HTERT RPE-1 (cell line): ENCODE results near the gene EPSTI1.
"Not testable (repeated sequence)": the region's sequence is repeated elsewhere in the genome, so short reads cannot be mapped to it uniquely, and the experiment has no call there.

ENCODE experiments used
- in situ Hi-C: fragments of 300-500 bp; cut with MboI; formaldehyde crosslinking; loops from 4 replicates; pipeline ENCODE4 v1.14.3; 2020; ENCODE audit warnings: low sequenced_read_pairs

The EPSTI1 gene, protein sequence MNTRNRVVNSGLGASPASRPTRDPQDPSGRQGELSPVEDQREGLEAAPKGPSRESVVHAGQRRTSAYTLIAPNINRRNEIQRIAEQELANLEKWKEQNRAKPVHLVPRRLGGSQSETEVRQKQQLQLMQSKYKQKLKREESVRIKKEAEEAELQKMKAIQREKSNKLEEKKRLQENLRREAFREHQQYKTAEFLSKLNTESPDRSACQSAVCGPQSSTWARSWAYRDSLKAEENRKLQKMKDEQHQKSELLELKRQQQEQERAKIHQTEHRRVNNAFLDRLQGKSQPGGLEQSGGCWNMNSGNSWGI

DNA sequence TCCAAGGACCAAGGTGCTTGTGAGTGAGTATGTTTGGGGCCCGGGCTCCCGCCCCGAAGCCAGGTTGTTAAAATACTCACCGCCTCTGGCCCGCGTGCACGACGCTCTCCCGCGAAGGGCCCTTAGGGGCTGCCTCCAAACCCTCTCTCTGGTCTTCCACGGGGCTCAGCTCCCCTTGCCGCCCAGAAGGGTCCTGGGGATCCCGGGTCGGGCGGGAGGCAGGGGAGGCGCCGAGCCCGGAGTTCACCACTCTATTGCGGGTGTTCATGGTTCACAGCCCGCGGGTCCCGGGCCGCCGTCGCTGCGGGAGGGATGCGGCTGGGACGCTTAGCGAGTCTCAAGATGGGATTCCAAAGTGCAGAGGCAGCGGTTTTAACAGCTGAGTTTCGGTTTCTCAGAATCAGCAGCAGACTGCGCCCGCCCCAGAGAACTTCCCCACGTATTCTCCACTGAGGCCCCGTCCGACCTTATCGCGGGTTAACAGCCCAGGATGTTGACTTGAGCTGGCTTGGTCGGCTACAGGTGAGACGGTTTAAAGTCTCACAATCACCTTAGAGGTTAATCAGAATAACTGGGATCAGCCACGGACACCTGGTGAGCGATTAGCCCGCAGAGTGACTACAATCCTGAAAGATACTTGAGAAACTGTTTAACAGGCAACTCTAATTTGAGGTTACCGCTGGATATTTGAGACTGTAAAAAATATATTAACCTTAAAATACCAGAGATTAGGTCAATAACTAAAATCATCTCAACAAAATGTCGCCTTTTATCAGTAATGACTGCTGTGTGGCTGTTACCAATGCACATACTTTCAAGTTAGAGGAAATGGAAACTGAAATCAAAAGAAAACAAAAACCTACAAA lies at the start of gene EPSTI1:
Gene EPSTI1 (minus strand): TSS at position 344 of the 866 bp plus-strand sequence. CDS start 76 bp downstream, at position 268.
- in situ Hi-C loops, result no loop called here

DNA sequence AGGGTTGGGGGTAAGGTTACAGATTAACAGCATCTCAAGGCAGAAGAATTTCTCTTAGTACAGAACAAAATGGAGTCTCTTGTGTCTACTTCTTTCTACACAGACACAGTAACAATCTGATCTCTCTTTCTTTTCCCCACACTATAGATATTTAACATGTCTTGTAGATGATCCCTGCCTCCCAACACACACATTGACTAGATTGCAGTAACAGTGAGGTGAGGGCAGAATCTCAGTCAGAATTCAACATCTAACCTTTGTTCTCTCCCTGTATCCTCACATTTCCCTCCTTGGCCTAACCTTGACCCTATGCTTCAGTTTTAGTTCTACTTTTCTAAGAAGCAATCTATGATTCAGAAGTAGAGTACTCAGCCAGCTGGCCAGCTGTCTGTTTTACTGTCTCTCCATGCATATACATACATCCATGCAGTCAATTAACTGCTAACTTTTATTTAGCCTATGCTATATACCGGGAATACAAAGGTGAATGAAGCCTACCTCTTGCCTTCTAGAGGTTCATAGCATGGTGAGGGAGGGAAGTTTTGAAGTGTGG lies 49.4 kb upstream of the EPSTI1 start:
- in situ Hi-C loops, result no loop called here

- in situ Hi-C loops, result not testable (repeated sequence)
Observed at GRCh38 chr13:43040581-43041368, 48.7 kb upstream of the EPSTI1 start.

DNA sequence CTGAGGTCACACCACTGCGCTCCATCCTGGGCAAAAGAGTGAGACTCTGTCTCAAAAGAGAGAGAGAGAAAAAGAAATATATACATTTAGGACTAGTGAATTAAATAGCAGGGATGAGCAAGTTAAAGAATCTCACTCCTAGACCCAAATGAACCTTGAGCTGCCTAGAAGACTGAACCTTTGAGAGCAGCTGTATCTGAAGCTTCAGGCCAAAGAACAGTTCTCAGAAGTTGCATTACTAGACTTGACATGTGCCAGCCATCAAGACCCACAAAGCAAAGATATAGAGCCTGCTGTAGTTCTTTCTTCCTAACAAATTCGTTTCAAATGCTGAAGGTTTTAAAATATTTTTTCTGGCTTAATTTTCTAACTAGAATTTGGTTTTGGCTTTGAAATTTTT lies 47.9 kb upstream of the EPSTI1 start:
- in situ Hi-C loops, result no loop called here

- in situ Hi-C loops, result no loop called here
Observed at GRCh38 chr13:43036351-43037250, 44.6 kb upstream of the EPSTI1 start.

DNA sequence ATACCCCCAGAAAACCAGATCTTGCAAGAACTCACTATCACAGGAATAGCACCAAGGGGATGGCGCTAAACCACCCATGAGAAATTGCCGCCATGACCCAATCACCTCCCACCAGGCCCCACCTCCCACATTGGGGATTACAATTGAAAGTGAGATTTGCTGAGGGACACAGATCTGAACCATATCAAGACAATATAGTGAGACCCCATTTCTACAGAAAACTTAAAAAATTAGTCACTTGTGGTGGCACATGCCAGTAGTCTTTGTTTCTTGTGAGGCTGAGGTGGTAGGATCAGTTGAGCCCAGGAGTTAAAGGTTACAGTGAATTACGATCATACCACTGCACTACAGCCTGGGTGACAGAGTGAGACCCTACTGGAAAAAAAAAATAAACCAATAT lies 41.0 kb upstream of the EPSTI1 start:
- in situ Hi-C loops, result no loop called here

DNA sequence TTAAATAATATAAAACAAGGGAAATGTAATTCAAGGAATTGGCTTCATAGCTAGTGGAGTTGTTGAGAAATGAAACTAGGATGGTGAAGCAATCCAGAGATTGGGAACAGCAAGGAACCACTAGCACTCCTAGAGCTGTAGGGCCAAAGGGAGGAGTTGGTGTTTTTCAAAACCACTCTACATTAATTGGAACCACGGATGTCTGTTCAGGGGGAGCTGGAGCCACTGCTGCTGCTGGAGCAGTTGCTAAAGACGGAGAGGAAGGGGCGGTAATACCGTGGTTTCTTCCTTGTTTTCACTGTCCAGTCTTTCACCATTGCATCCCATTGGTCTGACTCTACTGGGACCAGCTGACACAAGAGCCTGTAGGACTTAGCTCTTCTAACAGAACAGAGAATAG lies 39.8 kb upstream of the EPSTI1 start:
- in situ Hi-C loops, result no loop called here

DNA sequence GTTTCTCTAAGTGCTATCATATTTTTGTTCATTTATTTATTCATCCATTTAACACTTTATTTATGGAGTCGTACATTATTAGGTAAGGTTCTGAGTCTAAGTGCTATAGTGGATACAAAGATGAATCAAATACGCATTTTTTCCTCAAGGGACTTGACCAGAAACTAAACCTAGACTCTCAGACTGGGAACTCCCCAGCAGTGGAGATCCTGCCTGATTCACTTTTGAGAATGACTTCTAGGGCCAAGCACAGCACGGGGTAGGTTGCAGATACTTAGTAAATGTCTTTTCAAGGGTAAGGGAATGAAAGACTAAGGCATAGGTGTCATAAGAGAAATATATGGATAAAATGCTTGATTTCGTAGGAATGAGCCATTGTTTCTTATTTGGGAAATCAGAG lies 38.5 kb upstream of the EPSTI1 start:
- in situ Hi-C loops, result no loop called here

- in situ Hi-C loops, result no loop called here
Observed at GRCh38 chr13:43026262-43026661, 34.2 kb upstream of the EPSTI1 start.

GRCh38 chr13:43023289-43023963 lies 31.4 kb upstream of the EPSTI1 start, which contains the start of gene DNAJC15:
TSS of gene DNAJC15 (plus strand) at chr13:43023586. CDS start at chr13:43023627, 41 bp downstream.
- in situ Hi-C loops, result no loop called here

- in situ Hi-C loops, result no loop called here
Observed at GRCh38 chr13:43022934-43023288, 30.9 kb upstream of the EPSTI1 start.

- in situ Hi-C loops, result no loop called here
Observed at GRCh38 chr13:43021926-43022670, 30.1 kb upstream of the EPSTI1 start.

- in situ Hi-C loops, result no loop called here
Observed at GRCh38 chr13:43020794-43021193, 28.8 kb upstream of the EPSTI1 start.

GRCh38 chr13:43019811-43020210 lies 27.8 kb upstream of the EPSTI1 start:
- in situ Hi-C loops, result no loop called here

DNA sequence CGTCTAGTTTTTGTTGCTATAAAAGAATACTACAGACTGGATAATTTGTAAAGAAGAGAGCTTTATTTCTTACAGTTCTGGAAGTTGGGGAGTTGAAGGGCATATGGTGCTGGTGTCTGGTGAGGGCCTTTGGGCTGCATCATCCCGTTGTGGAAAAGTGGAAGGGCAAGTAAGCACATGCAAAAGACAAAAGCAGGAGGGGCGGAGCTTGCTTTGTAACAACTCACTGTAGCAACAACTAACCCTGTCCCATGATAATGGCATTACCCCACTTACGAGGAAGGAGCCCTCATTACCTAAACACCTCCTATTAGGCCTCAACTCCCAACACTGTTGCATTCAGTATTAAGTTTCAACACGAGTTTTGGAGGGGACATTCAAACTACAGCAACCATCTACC lies 24.2 kb upstream of the EPSTI1 start:
- in situ Hi-C loops, result no loop called here

- in situ Hi-C loops, result no loop called here
Observed at GRCh38 chr13:43014162-43014561, 22.1 kb upstream of the EPSTI1 start.

- in situ Hi-C loops, result no loop called here
Observed at GRCh38 chr13:43009506-43009905, 17.5 kb upstream of the EPSTI1 start.

GRCh38 chr13:43008596-43008995 lies 16.6 kb upstream of the EPSTI1 start:
- in situ Hi-C loops, result no loop called here
